Fibroblast of mammary gland (primary cell): ENCODE results near the gene ATM.

Source experiments
- DNase-seq: peaks from one replicate; pipeline ENCODE4 v3.0.0-alpha.2; 2010; ENCODE audit warnings: low read depth
- H3K4me3 ChIP-seq: 2 replicates; pipeline ENCODE4 v1.5.1; 2011; ENCODE audit warnings: low read depth, mild to moderate bottlenecking, low read length, moderate library complexity; ENCODE audit not compliant: control insufficient read depth
- TF ChIP-seq, protein P1 (sequence below): conservative IDR thresholded peaks from 2 replicates; pipeline ENCODE4 v1.5.1; 2011; ENCODE audit warnings: low read depth, low read length, inconsistent platforms; ENCODE audit not compliant: control insufficient read depth, insufficient read depth

The ATM gene

GRCh38 chr11:108220721-108221336 is 2.0 kb upstream of the ATM start:
- peak overlapping the region; percentile 95 for H3K4me3 ChIP-seq
- TF ChIP-seq, protein P1, sequence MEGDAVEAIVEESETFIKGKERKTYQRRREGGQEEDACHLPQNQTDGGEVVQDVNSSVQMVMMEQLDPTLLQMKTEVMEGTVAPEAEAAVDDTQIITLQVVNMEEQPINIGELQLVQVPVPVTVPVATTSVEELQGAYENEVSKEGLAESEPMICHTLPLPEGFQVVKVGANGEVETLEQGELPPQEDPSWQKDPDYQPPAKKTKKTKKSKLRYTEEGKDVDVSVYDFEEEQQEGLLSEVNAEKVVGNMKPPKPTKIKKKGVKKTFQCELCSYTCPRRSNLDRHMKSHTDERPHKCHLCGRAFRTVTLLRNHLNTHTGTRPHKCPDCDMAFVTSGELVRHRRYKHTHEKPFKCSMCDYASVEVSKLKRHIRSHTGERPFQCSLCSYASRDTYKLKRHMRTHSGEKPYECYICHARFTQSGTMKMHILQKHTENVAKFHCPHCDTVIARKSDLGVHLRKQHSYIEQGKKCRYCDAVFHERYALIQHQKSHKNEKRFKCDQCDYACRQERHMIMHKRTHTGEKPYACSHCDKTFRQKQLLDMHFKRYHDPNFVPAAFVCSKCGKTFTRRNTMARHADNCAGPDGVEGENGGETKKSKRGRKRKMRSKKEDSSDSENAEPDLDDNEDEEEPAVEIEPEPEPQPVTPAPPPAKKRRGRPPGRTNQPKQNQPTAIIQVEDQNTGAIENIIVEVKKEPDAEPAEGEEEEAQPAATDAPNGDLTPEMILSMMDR = no peak
- peak; percentile 14 for DNase-seq

GRCh38 chr11:108221371-108221770 is 1.5 kb upstream of the ATM start:
- TF ChIP-seq, protein P1 = no peak
- peak overlapping the region; percentile 95 for H3K4me3 ChIP-seq
- DNase-seq = peak; percentile 40

DNA sequence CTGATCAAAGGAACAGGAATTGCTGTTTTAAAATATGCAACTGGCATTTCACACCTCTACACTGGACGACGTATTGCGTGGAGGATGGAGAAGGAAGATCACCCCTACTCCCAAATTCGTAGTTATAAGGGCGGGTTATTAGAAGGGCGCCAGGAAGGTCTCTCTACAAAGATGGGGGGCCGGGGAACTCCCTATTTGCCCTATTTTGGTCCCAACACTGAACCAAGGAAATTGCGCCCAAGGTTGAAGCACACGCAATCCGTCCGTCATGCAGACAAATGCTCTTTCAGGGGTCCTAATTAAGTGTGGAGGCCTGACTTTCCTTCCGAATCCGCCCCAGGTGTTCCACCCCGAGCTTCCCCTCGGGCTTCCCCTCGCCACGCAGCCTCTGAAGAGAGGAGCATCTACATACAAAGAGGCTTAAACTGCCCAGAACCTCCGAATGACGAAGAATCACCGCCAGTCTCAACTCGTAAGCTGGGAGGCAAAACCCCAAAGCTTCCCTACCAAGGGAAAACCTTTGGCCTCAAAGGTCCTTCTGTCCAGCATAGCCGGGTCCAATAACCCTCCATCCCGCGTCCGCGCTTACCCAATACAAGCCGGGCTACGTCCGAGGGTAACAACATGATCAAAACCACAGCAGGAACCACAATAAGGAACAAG is 825 bp upstream of the ATM start:
- peak overlapping the region; percentile 95 for H3K4me3 ChIP-seq
- TF ChIP-seq, protein P1 = no peak
- no peak for DNase-seq

DNA sequence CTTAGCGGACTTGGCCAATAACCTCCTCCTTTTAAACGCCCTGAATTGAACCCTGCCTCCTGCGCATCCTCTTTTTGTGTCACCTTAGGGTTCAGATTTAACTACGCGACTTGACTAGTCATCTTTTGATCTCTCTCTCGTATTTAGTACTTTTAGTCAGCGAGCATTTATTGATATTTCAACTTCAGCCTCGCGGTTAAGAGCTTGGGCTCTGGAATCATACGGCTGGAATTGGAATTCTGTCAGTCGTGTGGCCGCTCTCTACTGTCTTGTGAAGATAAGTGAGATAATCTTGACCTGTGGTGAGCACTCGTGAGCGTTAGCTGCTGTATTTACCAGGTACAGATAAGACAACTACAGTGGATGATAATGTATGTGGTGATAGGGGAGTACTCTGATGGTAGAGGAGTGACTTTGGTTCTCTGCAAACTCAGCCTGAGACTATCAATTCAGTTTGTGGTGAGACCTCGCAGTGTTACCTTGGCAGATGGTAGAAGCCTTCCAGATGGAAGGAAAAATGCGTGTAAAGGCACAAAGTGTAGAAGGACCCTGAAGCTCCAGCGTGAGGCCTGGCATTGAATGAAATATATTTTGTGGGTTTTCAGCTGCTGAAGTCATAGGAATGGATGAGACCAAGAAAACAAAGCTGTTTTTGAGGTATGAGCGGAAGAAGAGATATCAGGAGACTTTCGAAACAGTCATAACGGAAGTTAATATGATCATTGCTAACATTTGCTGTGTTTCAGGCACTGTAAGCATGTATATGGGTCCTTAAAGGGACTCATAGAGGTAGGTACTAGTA is 682 bp downstream of the ATM start:
- TF ChIP-seq, protein P1 = no peak
- peak; percentile 32 for DNase-seq
- peak overlapping the region; percentile 93 for H3K4me3 ChIP-seq

GRCh38 chr11:108224366-108224765 is 1.5 kb downstream of the ATM start:
- H3K4me3 ChIP-seq = peak overlapping the region; percentile 93
- DNase-seq = no peak

More at GRCh38 chr11:108224366-108224765, 1.5 kb downstream of the ATM start:
- TF ChIP-seq, protein P1 = no peak
